Glomerular endothelial cell (primary cell): Measurements from ENCODE around the gene SIRPA. TPM values are rescaled to one million over a fixed set of nuclear protein-coding genes. Genes with fewer than 3 reads are reported as not detected.

Source experiments
- DNase-seq: peaks from one replicate; pipeline ENCODE4 v3.0.0-alpha.2; 2011; ENCODE audit warnings: low read depth, low spot score; ENCODE audit errors: extremely low read depth
- total RNA-seq: library from RNA; depleted of rRNA; stranded (reverse); fragments of >200 nt; gene quantifications from 2 replicates; pipeline ENCODE4 v1.2.3, GENCODE V29; 2015

Gene SIRPA
- total RNA-seq, 1 donor from 2014 or later: 35.6 TPM

GRCh38 chr20:1928154-1928553, 32.9 kb downstream of the SIRPA start:
- DNase-seq: no peak

DNA sequence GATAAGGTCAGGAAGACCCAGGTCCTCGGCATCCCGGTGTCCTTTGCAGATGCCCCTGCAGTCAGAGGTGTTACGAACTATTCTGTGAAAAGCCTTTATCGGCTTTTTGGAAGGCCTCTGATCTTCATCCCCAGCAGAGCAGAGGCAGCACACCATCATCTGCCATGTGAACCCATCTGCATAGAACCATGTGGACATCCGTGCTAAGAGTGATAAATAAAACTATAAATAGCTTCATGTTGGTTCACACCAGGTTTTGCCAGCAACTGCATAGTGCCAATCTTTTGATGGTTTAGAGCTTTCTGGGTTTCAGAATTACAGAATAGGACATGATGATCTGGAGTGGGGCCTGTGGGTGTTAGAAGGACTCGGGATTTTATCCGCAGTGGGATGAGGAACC, 33.6 kb downstream of the SIRPA start:
- DNase-seq: no peak

DNA sequence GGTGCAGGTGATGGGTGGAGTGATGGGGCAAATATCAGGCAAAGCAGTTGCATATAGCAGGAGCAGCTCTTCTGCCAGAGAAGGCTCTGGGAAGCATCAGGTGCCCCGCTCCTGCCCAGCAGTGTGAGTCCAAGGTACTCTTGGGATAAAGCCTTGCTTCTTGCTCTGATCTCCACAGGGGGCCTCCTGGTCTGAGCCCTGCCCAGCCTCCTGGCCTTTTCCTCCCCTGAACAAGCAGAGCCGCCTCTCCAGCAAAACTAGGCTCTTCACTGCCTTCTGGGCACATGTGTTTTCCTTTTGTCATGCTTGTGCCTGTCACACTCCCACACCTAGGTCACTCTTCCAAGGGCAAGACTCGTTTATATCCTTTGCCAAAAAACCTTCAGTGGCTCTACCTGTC, 34.3 kb downstream of the SIRPA start:
- no peak for DNase-seq

GRCh38 chr20:1930165-1930564, 35.0 kb downstream of the SIRPA start:
- no peak for DNase-seq

DNA sequence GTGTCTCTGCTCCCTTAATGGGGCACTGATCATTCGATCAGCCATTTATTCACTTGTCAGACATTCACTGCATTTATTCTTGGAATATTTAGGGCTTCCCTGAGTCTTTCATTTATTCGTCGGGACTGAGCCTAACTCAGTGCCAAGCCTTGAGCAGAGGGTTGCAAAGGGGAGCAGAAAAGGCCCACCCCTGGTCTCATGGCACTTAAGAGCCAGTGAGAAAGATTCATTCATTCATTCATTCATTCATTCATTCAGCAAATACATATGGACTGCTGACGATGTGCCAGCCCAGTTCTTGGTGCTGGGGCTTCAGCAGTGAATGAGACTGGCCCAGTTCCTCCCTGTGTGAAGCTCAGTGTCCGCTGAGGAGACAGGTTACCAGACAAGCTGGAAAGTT, 36.6 kb downstream of the SIRPA start:
- no peak for DNase-seq

GRCh38 chr20:1932971-1933370, 37.8 kb downstream of the SIRPA start:
- DNase-seq: no peak

GRCh38 chr20:1933465-1933870, 38.3 kb downstream of the SIRPA start:
- DNase-seq: no peak

GRCh38 chr20:1934156-1934555, 38.9 kb downstream of the SIRPA start:
- DNase-seq: no peak

- DNase-seq: no peak
Observed at GRCh38 chr20:1934721-1935573, 39.7 kb downstream of the SIRPA start.

DNA sequence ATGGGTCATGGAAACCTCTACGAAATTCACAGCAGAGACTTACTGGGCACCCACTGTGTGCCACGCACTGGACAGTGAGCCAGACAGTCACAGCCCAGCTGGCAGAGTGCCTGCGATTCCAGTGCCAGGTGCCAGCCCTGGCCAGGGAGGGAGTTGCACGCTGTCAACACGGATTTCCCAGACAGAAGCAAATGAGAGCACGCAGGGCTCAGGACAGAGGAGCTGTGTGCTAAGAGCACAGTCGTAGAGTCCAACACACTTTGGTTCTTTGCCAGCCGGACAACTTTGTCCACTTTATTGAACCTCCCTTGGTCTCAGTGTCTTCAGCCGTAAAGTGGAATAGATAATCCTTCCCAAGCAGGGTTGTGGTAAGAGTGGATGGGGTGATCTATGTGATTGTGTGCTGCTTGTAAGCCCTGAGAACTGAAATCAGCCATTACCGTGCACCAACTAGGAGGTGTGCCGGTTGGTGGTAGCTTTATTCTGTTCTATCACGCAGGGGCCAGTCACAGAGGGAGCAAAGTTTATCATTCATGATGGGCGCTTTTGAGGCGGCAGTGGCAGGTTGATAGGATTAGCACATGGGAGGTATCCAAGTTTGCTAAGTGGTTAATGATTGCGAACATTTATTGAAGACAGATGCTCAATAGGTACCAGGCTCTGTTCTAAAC, 40.6 kb downstream of the SIRPA start:
- DNase-seq: no peak

DNA sequence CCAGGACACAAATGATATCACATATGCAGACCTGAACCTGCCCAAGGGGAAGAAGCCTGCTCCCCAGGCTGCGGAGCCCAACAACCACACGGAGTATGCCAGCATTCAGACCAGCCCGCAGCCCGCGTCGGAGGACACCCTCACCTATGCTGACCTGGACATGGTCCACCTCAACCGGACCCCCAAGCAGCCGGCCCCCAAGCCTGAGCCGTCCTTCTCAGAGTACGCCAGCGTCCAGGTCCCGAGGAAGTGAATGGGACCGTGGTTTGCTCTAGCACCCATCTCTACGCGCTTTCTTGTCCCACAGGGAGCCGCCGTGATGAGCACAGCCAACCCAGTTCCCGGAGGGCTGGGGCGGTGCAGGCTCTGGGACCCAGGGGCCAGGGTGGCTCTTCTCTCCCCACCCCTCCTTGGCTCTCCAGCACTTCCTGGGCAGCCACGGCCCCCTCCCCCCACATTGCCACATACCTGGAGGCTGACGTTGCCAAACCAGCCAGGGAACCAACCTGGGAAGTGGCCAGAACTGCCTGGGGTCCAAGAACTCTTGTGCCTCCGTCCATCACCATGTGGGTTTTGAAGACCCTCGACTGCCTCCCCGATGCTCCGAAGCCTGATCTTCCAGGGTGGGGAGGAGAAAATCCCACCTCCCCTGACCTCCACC, 42.2 kb downstream of the SIRPA start:
- DNase-seq: no peak

DNA sequence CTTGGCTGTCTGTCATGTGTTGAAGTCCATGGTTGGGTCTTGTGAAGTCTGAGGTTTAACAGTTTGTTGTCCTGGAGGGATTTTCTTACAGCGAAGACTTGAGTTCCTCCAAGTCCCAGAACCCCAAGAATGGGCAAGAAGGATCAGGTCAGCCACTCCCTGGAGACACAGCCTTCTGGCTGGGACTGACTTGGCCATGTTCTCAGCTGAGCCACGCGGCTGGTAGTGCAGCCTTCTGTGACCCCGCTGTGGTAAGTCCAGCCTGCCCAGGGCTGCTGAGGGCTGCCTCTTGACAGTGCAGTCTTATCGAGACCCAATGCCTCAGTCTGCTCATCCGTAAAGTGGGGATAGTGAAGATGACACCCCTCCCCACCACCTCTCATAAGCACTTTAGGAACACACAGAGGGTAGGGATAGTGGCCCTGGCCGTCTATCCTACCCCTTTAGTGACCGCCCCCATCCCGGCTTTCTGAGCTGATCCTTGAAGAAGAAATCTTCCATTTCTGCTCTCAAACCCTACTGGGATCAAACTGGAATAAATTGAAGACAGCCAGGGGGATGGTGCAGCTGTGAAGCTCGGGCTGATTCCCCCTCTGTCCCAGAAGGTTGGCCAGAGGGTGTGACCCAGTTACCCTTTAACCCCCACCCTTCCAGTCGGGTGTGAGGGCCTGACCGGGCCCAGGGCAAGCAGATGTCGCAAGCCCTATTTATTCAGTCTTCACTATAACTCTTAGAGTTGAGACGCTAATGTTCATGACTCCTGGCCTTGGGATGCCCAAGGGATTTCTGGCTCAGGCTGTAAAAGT, 43.5 kb downstream of the SIRPA start:
- no peak for DNase-seq

DNA sequence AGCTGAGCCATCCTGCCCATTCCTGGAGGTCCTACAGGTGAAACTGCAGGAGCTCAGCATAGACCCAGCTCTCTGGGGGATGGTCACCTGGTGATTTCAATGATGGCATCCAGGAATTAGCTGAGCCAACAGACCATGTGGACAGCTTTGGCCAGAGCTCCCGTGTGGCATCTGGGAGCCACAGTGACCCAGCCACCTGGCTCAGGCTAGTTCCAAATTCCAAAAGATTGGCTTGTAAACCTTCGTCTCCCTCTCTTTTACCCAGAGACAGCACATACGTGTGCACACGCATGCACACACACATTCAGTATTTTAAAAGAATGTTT, 44.0 kb downstream of the SIRPA start:
- no peak for DNase-seq

GRCh38 chr20:1940581-1940980, 45.4 kb downstream of the SIRPA start:
- no peak for DNase-seq

GRCh38 chr20:1941226-1941625, 46.0 kb downstream of the SIRPA start:
- DNase-seq: no peak

DNA sequence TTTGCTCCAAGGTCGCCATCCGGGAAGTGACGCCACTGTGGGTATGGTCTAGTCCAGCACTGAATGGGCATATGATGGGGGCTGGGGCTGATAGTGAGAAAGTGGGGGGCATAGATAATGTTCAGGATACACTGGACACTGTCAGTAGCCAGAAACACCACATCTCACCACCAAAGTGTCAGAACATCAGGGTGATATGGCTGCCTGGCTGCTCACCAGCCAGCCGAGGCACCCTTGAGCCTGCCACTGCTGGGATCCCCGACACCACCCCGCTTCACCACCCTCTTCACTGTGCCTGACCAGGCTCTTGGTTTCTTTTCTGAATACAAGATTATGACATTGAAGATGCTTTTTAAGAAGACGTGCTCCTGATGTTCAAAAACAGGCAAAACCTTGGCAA, 46.9 kb downstream of the SIRPA start:
- no peak for DNase-seq

DNA sequence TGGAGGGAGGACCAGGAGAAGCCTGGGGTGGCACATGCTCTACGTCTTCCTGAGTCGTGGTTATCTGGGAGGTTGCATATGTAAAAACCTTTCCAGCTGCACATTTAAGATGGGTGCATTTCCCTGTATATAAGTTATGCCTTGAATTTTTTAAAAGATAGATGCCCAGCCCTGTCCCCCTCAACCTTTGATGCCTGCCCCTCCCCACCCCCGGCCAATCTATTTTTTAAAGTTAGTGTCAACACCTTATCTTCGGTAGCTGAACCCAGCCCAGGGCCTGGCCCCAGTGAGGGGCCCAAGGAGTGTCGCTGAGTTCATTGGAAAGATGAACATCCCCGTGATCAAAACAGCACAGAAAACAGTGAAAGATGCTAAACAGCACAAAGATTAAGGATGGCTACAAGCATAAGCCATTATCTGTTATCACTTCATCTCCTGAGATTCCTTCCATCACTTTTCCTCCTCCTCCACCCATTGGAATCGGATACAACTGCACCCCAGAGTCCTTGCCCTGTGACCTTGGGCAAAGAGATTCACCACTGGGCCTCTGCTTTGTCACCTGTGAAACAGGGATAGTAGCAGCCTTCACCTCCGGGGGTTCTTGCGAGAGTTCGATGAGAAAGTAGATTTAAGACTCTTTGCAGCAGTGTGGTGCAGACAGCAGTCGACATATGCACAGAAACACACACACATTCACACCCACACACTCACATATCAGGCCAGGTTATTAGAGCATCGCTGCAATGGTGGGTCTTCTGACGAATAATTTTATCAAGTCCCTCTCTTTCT, 47.5 kb downstream of the SIRPA start:
- no peak for DNase-seq

DNA sequence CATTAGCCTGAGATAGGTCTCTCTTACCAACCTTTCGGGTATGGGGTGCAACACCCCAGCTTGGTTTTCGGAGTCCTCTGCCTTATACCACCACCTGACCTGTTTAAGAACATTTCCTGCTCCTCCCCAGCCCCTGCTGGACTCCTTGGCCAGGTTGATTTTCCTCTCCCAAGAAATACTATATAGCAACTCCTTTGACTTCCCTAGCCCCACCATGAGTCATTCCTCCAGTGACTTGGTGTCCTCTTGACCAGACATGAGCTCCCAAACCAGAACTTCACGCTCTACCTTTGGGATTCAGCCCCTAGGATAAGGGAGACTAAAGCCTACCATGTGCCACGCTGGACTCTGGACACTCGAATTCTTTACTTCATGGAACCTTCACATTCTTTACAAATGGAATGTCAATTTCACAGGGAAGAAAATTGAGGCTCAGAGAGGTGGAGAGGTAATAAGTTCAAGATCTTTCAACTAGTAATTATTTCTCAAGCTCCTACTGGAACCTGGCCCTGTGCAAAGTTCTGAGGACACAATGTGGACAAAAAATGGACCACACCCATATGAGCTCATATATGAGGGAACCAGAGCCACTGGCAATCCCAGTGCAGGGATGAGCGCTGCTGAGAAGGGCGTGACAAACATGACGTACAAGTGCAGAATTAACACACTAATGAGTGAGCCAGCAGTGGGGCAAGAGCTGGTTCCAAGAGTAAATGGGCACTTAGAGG, 48.2 kb downstream of the SIRPA start:
- DNase-seq: no peak

GRCh38 chr20:1944345-1945091, 49.3 kb downstream of the SIRPA start:
- DNase-seq: no peak
